Endothelial cell of umbilical vein (primary cell): Measurements from ENCODE around the gene COPS3. TPM values are rescaled to one million over a fixed set of nuclear protein-coding genes. Genes with fewer than 3 reads are reported as not detected.

ENCODE experiments used
- BruUV-seq: library from RNA; stranded (reverse); fragments of 400-500 nt; replicated peaks from 2 replicates; lab custom pipeline; 2021; lab: Mats Ljungman, UMichigan
- CTCF ChIA-PET: fragments of 300-600, 350-600 bp; sonication (Branson Sonifier 250); formaldehyde crosslinking; loops from one replicate; lab custom pipeline; 2021; ENCODE audit warnings: antibody characterized with exemption, inconsistent platforms; lab: Charles Lee
- POLR2A ChIA-PET: fragments of 300-600, 350-600 bp; sonication (Branson Sonifier 250); formaldehyde crosslinking; loops from one replicate; lab custom pipeline; 2021; ENCODE audit warnings: antibody characterized with exemption, inconsistent platforms; lab: Charles Lee
- DNase-seq: peaks from one replicate; pipeline ENCODE4 v3.0.0-alpha.2; 2011; ENCODE audit warnings: low read depth, low spot score
- FAIRE-seq: peaks from 2 replicates; lab custom pipeline; 2011; peaks lifted over from hg19 to GRCh38; lab: Jason Lieb, UNC
- H2AFZ ChIP-seq: 2 replicates; pipeline ENCODE4 v1.6.0; 2012; ENCODE audit warnings: low read depth, low read length, control low read depth, inconsistent platforms
- H3K27ac ChIP-seq: 2 replicates; pipeline ENCODE4 v1.5.1; 2011; ENCODE audit warnings: low read depth, mild to moderate bottlenecking, control low read depth, low read length, moderate library complexity; ENCODE audit not compliant: insufficient read depth
- H3K27me3 ChIP-seq, 2 experiments: 2 replicates each; pipeline versions ENCODE4 v1.6.0 to v1.6.1; 2011; ENCODE audit warnings: low read length in 2 of 2, mixed read lengths in 1 of 2; ENCODE audit not compliant: control insufficient read depth in 2 of 2, insufficient read depth in 2 of 2
- H3K36me3 ChIP-seq, 2 experiments: 2 replicates in 1 of 2; 3 replicates in 1 of 2; pipeline ENCODE4 v1.5.1; 2011; ENCODE audit warnings: low read length in 2 of 2, mild to moderate bottlenecking in 1 of 2, moderate library complexity in 1 of 2; ENCODE audit not compliant: control insufficient read depth in 2 of 2, insufficient read depth in 2 of 2; ENCODE audit errors: extremely low read depth in 1 of 2
- H3K4me1 ChIP-seq: 3 replicates; pipeline ENCODE4 v1.5.1; 2011; ENCODE audit warnings: mild to moderate bottlenecking, low read length; ENCODE audit not compliant: control insufficient read depth, insufficient read depth; ENCODE audit errors: extremely low read depth
- H3K4me2 ChIP-seq: 2 replicates; pipeline ENCODE4 v1.6.1; 2011; ENCODE audit warnings: low read length, control low read depth, mixed read lengths; ENCODE audit not compliant: insufficient read depth
- H3K4me3 ChIP-seq, 3 experiments: fragments of 200-600 bp in 1 of 3; sonication (generic), shearing (Covaris generic) in 1 of 3; replicated peaks in 1 of 3; 2 replicates each; pipeline ENCODE4 v1.5.1; 2011 to 2016; ENCODE audit warnings: control low read depth in 3 of 3, low read length in 3 of 3, mild to moderate bottlenecking in 2 of 3, inconsistent platforms in 1 of 3, low read depth in 1 of 3, moderate library complexity in 1 of 3; ENCODE audit not compliant: insufficient read depth in 1 of 3
- H3K79me2 ChIP-seq: 2 replicates; pipeline ENCODE4 v1.6.0; 2012; ENCODE audit warnings: low read length, inconsistent platforms; ENCODE audit not compliant: control insufficient read depth, insufficient read depth
- H3K9ac ChIP-seq: replicated peaks from 2 replicates; pipeline ENCODE3; 2011; ENCODE audit warnings: low read length, control low read depth; ENCODE audit not compliant: insufficient read depth; ENCODE audit errors: extremely low read depth
- H3K9me1 ChIP-seq: replicated peaks from 3 replicates; pipeline ENCODE4 v1.6.0; 2011; ENCODE audit warnings: mild to moderate bottlenecking, low read length; ENCODE audit not compliant: control insufficient read depth, insufficient read depth; ENCODE audit errors: extremely low read depth
- H3K9me3 ChIP-seq: replicated peaks from 2 replicates; pipeline ENCODE4 v1.5.1; 2012; ENCODE audit warnings: low read length, inconsistent platforms; ENCODE audit not compliant: control insufficient read depth, insufficient read depth
- H4K20me1 ChIP-seq: replicated peaks from 2 replicates; pipeline ENCODE3; 2011; ENCODE audit warnings: mild to moderate bottlenecking, low read length; ENCODE audit not compliant: control insufficient read depth, insufficient read depth; ENCODE audit errors: extremely low read depth
- EZH2 ChIP-seq: IDR thresholded peaks from 2 replicates; pipeline ENCODE4 v1.6.1; 2012; ENCODE audit warnings: borderline replicate concordance, low read depth, mild to moderate bottlenecking, moderate library complexity, low read length, inconsistent platforms; ENCODE audit not compliant: severe bottlenecking
- FOS ChIP-seq: IDR thresholded peaks from 2 replicates; pipeline ENCODE4 v1.6.1; 2011; ENCODE audit warnings: mild to moderate bottlenecking, low read length, moderate library complexity, borderline replicate concordance; ENCODE audit not compliant: insufficient read depth
- GATA2 ChIP-seq: IDR thresholded peaks from 2 replicates; pipeline ENCODE4 v1.7.0; 2011; ENCODE audit warnings: low read depth, mild to moderate bottlenecking, moderate library complexity, mixed read lengths, low read length; ENCODE audit not compliant: insufficient read length, insufficient read depth
- JUN ChIP-seq: IDR thresholded peaks from 2 replicates; pipeline ENCODE4 v1.6.1; 2011; ENCODE audit warnings: borderline replicate concordance, low read depth; ENCODE audit not compliant: insufficient read length, insufficient read depth
- MYC ChIP-seq: IDR thresholded peaks from one replicate; pipeline ENCODE4 v1.6.1; 2011; ENCODE audit warnings: mild to moderate bottlenecking, low read depth, low read length
- POLR2A ChIP-seq: IDR thresholded peaks from 2 replicates; pipeline ENCODE4 v1.6.1; 2012; ENCODE audit warnings: low read depth, mild to moderate bottlenecking, control low read depth, low read length
- POLR2AphosphoS5 ChIP-seq: IDR thresholded peaks from 2 replicates; pipeline ENCODE4 v1.6.1; 2012; ENCODE audit warnings: low read depth, mild to moderate bottlenecking, control low read depth, low read length, moderate library complexity; ENCODE audit not compliant: insufficient read depth
- dilution Hi-C: fragments of 300-500 bp; cut with MboI; formaldehyde crosslinking; loops from one replicate; pipeline ENCODE4 v1.15.0; 2019; ENCODE audit warnings: low sequenced_read_pairs; ENCODE audit not compliant: extremely low pct_ligation_motif_present
- intact Hi-C: fragments of 100-400 bp; cut with micrococcal nuclease; formaldehyde crosslinking; loops from one replicate; pipeline ENCODE4 v1.10.0; 2022
- polyA plus RNA-seq, 4 experiments: library from polyadenylated mRNA; depleted of rRNA in 3 of 4; stranded (reverse) in 3 of 4; unstranded in 1 of 4; fragments of >200 nt; gene quantifications; 2 replicates each; pipeline versions ENCODE4 v1.2.1 to v1.2.3, GENCODE V29; 2011 to 2012; ENCODE audit warnings: missing spikeins in 1 of 4
- total RNA-seq: library from RNA; stranded (reverse); gene quantifications from 2 replicates; pipeline ENCODE4 v1.2.3, GENCODE V29; 2021
- TF ChIP-seq, protein P1 (sequence below), 2 donors: IDR thresholded peaks; 1 replicate in 1 of 2; 2 replicates in 1 of 2; pipeline ENCODE4 v1.5.1; 2011; ENCODE audit warnings: low read length in 2 of 2, mild to moderate bottlenecking in 2 of 2, moderate library complexity in 2 of 2, control low read depth in 1 of 2, inconsistent platforms in 1 of 2, low read depth in 1 of 2; ENCODE audit not compliant: insufficient read depth in 1 of 2; ENCODE audit errors: extremely low read depth in 1 of 2
- TF ChIP-seq, protein P2 (sequence below): IDR thresholded peaks from 2 replicates; pipeline ENCODE4 v1.6.1; 2011; ENCODE audit not compliant: insufficient read depth, insufficient read length

COPS3 gene
- total and polyA plus RNA-seq, 2 donors (not counting 3 experiments of a cell fraction or from before 2014, with no cell fraction given) = 54.8 to 80.9 TPM

DNA sequence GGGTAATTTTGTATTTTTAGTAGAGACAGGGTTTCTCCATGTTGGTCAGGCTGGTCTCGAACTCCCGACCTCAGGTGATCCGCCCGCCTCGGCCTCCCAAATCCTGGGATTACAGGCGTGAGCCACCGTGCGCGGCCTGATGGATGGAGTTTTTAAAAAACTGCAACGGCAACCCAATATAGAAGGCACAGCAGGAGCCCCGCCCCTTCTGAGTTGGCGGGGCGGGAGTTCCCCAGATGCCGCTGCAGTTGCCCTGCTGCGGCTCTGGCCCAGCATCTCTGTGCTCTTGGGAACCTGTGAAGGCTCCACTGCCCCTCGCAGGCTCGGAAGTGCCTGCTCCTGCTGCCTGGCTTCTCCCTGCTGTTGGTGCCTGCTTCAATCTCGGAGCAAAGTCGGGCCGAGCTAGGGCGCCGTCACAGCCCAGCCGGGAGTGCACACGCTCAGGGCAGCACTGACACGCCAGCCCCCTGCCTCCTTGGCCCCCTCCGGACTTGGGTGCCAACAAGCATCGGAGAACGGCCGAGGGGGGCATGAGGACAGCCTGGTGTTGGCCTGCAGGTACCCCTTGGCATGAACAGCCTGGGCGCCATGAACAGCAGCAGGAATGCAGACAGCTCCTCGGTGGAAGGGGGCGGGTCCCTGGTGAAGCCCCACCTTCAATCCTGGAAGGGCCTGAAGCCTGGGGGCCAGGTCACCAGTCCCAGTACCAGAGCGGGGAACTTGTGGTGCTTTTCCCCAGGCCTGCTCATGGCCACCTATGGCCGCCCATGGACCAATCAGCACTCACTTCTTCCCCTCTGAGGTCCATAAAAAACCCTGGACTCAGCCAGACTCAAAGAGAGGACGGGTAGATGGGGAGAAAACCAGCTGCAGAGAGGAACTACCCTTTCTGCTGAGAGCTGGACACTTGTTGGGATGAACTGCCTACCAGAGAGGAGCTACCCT, 19.9 kb upstream of the COPS3 start:
- Histone ChIP-seq H3K4me1 (peaks cover 12% of the 10 kb centered on the region), H3K4me3 (peak overlapping the region; percentile 41 to 49 (median 43)), H3K36me3 (no peaks in the 10 kb centered on the region), H3K9me1 (no peaks in the 10 kb centered on the region), H3K27me3 (no peaks in the 10 kb centered on the region), H4K20me1 (no peaks in the 10 kb centered on the region), H2AFZ (peak overlapping the region; percentile 95), H3K27ac (no peak overlapping the region), H3K79me2 (no peaks in the 10 kb centered on the region), H3K4me2 (peak overlapping the region; percentile 60), H3K9me3 (no peaks in the 10 kb centered on the region), H3K9ac (no peak overlapping the region)
- peak; percentile 47 for DNase-seq
- peak; percentile 74 for FAIRE-seq
- ChIA-PET POLR2A (no interaction called here), CTCF (interaction anchor here (1.0 to 1.6 kb wide), 4 partner anchors 12 to 341 kb away, joined by 4 to 5 read pairs (median 4); no protein-coding TSS in a partner anchor)
- intact Hi-C loops (loop anchor here (10.0 kb wide), 1 partner anchor 446 kb away; no protein-coding TSS in a partner anchor), dilution Hi-C loops (no loop called here)
- no TSS peak for BruUV-seq
- TF ChIP-seq EZH2 (no peak), POLR2AphosphoS5 (no peak), FOS (no peak), POLR2A (no peak), JUN (no peak), MYC (no peak), GATA2 (no peak)
- TF ChIP-seq, protein P1, sequence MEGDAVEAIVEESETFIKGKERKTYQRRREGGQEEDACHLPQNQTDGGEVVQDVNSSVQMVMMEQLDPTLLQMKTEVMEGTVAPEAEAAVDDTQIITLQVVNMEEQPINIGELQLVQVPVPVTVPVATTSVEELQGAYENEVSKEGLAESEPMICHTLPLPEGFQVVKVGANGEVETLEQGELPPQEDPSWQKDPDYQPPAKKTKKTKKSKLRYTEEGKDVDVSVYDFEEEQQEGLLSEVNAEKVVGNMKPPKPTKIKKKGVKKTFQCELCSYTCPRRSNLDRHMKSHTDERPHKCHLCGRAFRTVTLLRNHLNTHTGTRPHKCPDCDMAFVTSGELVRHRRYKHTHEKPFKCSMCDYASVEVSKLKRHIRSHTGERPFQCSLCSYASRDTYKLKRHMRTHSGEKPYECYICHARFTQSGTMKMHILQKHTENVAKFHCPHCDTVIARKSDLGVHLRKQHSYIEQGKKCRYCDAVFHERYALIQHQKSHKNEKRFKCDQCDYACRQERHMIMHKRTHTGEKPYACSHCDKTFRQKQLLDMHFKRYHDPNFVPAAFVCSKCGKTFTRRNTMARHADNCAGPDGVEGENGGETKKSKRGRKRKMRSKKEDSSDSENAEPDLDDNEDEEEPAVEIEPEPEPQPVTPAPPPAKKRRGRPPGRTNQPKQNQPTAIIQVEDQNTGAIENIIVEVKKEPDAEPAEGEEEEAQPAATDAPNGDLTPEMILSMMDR (IDR thresholded peaks at IDR 0.05; ENCODE audit: extremely low read depth in 1 of 2, insufficient read depth in 1 of 2, low read depth in 1 of 2, low read length in 2 of 2) = no peak
- TF ChIP-seq, protein P2, sequence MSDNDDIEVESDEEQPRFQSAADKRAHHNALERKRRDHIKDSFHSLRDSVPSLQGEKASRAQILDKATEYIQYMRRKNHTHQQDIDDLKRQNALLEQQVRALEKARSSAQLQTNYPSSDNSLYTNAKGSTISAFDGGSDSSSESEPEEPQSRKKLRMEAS = no peak
